Fibroblast of lung (primary cell): ENCODE results near the gene BCAS1.

Experiments used
- EZH2 ChIP-seq: IDR thresholded peaks from 2 replicates; pipeline ENCODE4 v1.5.1; 2012; ENCODE audit warnings: low read length, control low read depth, mild to moderate bottlenecking; ENCODE audit errors: missing control alignments
- TF ChIP-seq, protein P1 (sequence below), 2 donors: IDR thresholded peaks in 1 of 2; conservative IDR thresholded peaks in 1 of 2; 1 replicate in 1 of 2; 2 replicates in 1 of 2; pipeline ENCODE4 v1.5.1; 2011 to 2012; ENCODE audit warnings: low read length in 2 of 2, control low read depth in 1 of 2, inconsistent platforms in 1 of 2, low read depth in 1 of 2, mild to moderate bottlenecking in 1 of 2

DNA sequence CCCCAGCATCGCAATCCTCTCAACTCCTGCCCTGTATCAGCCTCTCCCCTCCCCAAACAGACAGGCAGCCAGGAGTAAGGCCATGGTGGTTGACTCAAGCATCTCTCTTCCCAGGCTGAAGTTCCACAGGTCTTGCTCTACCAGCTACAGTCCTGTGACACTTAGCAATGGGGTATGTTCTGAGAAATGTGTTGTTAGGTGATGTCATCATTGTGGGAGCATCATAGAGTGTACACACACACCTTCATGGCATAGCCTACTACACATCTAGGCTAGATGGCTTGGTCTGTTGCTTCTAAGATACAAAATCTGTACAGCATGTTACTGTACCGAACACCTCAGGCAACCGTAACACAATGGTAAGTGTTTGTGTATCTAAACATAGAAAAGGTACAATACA is 29.5 kb upstream of the BCAS1 start:
- TF ChIP-seq, protein P1, sequence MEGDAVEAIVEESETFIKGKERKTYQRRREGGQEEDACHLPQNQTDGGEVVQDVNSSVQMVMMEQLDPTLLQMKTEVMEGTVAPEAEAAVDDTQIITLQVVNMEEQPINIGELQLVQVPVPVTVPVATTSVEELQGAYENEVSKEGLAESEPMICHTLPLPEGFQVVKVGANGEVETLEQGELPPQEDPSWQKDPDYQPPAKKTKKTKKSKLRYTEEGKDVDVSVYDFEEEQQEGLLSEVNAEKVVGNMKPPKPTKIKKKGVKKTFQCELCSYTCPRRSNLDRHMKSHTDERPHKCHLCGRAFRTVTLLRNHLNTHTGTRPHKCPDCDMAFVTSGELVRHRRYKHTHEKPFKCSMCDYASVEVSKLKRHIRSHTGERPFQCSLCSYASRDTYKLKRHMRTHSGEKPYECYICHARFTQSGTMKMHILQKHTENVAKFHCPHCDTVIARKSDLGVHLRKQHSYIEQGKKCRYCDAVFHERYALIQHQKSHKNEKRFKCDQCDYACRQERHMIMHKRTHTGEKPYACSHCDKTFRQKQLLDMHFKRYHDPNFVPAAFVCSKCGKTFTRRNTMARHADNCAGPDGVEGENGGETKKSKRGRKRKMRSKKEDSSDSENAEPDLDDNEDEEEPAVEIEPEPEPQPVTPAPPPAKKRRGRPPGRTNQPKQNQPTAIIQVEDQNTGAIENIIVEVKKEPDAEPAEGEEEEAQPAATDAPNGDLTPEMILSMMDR (conservative IDR thresholded peaks at IDR 0.05 in 1 of 2, IDR thresholded peaks at IDR 0.05 in 1 of 2; ENCODE audit: low read depth in 1 of 2, low read length in 2 of 2) = no peak
- no peak for TF ChIP-seq EZH2
